Liver (tissue), 9 donors: ENCODE data around the gene NUDT12. TPM values are rescaled to one million over a fixed set of nuclear protein-coding genes. Genes with fewer than 3 reads are reported as not detected.

Experiments used
- DNase-seq: peaks from one replicate; pipeline ENCODE4 v3.0.0-alpha.2; 2017; ENCODE audit warnings: low spot score
- H3K27ac ChIP-seq, 2 donors: one replicate each; pipeline ENCODE4 v1.7.0; 2013; ENCODE audit warnings: inconsistent platforms in 2 of 2, low read length in 2 of 2, control low read depth in 1 of 2, low read depth in 1 of 2, mild to moderate bottlenecking in 1 of 2
- H3K27me3 ChIP-seq, 4 donors: one replicate each; pipeline versions ENCODE4 v1.6.1 to v1.7.0; 2013; ENCODE audit warnings: low read length in 3 of 4, inconsistent platforms in 1 of 4, mild to moderate bottlenecking in 1 of 4, moderate library complexity in 1 of 4; ENCODE audit not compliant: control insufficient read depth in 4 of 4, insufficient read depth in 4 of 4
- H3K36me3 ChIP-seq, 4 donors: one replicate each; pipeline versions ENCODE4 v1.6.1 to v1.7.0; 2013; ENCODE audit warnings: low read length in 3 of 4, mild to moderate bottlenecking in 3 of 4, low read depth in 1 of 4, moderate library complexity in 1 of 4; ENCODE audit not compliant: control insufficient read depth in 4 of 4, insufficient read depth in 3 of 4
- H3K4me1 ChIP-seq, 4 donors: one replicate each; pipeline versions ENCODE4 v1.6.1 to v1.7.0; 2013; ENCODE audit warnings: low read length in 3 of 4, mild to moderate bottlenecking in 3 of 4, moderate library complexity in 1 of 4; ENCODE audit not compliant: control insufficient read depth in 4 of 4, insufficient read depth in 4 of 4
- H3K4me3 ChIP-seq, 3 donors: one replicate each; pipeline versions ENCODE4 v1.6.1 to v1.7.0; 2013; ENCODE audit warnings: low read length in 3 of 3, control low read depth in 1 of 3, low read depth in 1 of 3, mild to moderate bottlenecking in 1 of 3
- H3K9ac ChIP-seq, 2 donors: one replicate each; pipeline ENCODE4 v1.7.0; 2013; ENCODE audit warnings: low read length in 2 of 2, mild to moderate bottlenecking in 2 of 2, moderate library complexity in 2 of 2, control low read depth in 1 of 2, low read depth in 1 of 2
- H3K9me3 ChIP-seq, 4 donors: one replicate each; pipeline versions ENCODE4 v1.6.1 to v1.7.0; 2013; ENCODE audit warnings: low read length in 3 of 4; ENCODE audit not compliant: control insufficient read depth in 4 of 4
- EGR1 ChIP-seq, 2 donors: IDR thresholded peaks; 2 replicates each; pipeline ENCODE4 v1.6.1; 2016 to 2018; ENCODE audit warnings: antibody characterized with exemption in 2 of 2, low read depth in 2 of 2
- FOXA1 ChIP-seq: IDR thresholded peaks from 2 replicates; pipeline ENCODE4 v1.6.1; 2016; ENCODE audit warnings: antibody characterized with exemption
- FOXA2 ChIP-seq: IDR thresholded peaks from 2 replicates; pipeline ENCODE4 v1.6.1; 2016; ENCODE audit warnings: antibody characterized with exemption
- GABPA ChIP-seq, 2 donors: IDR thresholded peaks in 1 of 2; conservative IDR thresholded peaks in 1 of 2; 2 replicates each; pipeline ENCODE4 v1.6.1; 2016; ENCODE audit warnings: antibody characterized with exemption in 2 of 2, mild to moderate bottlenecking in 1 of 2, moderate library complexity in 1 of 2
- HNF4A ChIP-seq, 2 donors: conservative IDR thresholded peaks; 2 replicates each; pipeline ENCODE4 v1.6.1; 2016; ENCODE audit warnings: antibody characterized with exemption in 2 of 2, mild to moderate bottlenecking in 2 of 2
- HNF4G ChIP-seq: IDR thresholded peaks from 2 replicates; pipeline ENCODE4 v1.6.1; 2016; ENCODE audit warnings: antibody characterized with exemption
- JUND ChIP-seq, 2 donors: IDR thresholded peaks; 2 replicates each; pipeline ENCODE4 v1.6.1; 2016; ENCODE audit warnings: antibody characterized with exemption in 2 of 2
- RAD21 ChIP-seq, 2 donors: IDR thresholded peaks; 2 replicates each; pipeline ENCODE4 v1.6.1; 2016; ENCODE audit warnings: antibody characterized with exemption in 2 of 2, mild to moderate bottlenecking in 2 of 2
- RXRA ChIP-seq, 2 donors: IDR thresholded peaks; 2 replicates each; pipeline ENCODE4 v1.6.1; 2017 to 2018; ENCODE audit warnings: antibody characterized with exemption in 2 of 2, mild to moderate bottlenecking in 1 of 2
- SP1 ChIP-seq: IDR thresholded peaks from 2 replicates; pipeline ENCODE4 v1.6.1; 2018; ENCODE audit warnings: antibody characterized with exemption, mild to moderate bottlenecking
- TAF1 ChIP-seq: conservative IDR thresholded peaks from 2 replicates; pipeline ENCODE4 v1.6.1; 2016; ENCODE audit warnings: antibody characterized with exemption, mild to moderate bottlenecking
- YY1 ChIP-seq: IDR thresholded peaks from 2 replicates; pipeline ENCODE4 v1.6.1; 2016; ENCODE audit warnings: antibody characterized with exemption, mild to moderate bottlenecking
- WGBS: extraction: QIAGEN DNeasy Blood & Tissue Kit; methylation state at CpG from one replicate; pipeline ENCODE4 v1.1.7; 2013; 5-methylcytosine and 5-hydroxymethylcytosine counted together
- polyA plus RNA-seq, 2 donors: library from polyadenylated mRNA; stranded (reverse) in 1 of 2; unstranded in 1 of 2; fragments of 200-250 nt in 1 of 2; fragments of >200 nt in 1 of 2; fragmentation: Nextera tagmentation in 1 of 2; extraction: Ambion mirVana in 1 of 2; gene quantifications; one replicate each; pipeline versions ENCODE4 v1.2.1 to v1.2.3, GENCODE V29; 2013 to 2015
- total RNA-seq, 2 donors: library from RNA; depleted of rRNA; stranded (reverse); fragments of >200 nt; gene quantifications; one replicate each; pipeline ENCODE4 v1.2.3, GENCODE V29; 2014
- TF ChIP-seq, protein P1 (sequence below): IDR thresholded peaks from 2 replicates; pipeline ENCODE4 v1.6.1; 2016; ENCODE audit warnings: antibody characterized with exemption, mild to moderate bottlenecking
- TF ChIP-seq, protein P2 (sequence below): IDR thresholded peaks from 2 replicates; pipeline ENCODE4 v1.6.1; 2016; ENCODE audit warnings: antibody characterized with exemption
- TF ChIP-seq, protein P3 (sequence below): fragments of 150-350 bp; IDR thresholded peaks from 2 replicates; pipeline ENCODE4 v1.5.1; 2017; ENCODE audit warnings: improper control_type of control experiment, low read depth, low read length; ENCODE audit not compliant: missing input control
- donor health status: healthy.
- donor health status: healthy.
- donor health status: healthy.
- donor health status: healthy.
- donor health status: healthy.

Gene NUDT12
- total and polyA plus RNA-seq, 4 donors: 8.6 to 19.0 (median 13.3) TPM

DNA sequence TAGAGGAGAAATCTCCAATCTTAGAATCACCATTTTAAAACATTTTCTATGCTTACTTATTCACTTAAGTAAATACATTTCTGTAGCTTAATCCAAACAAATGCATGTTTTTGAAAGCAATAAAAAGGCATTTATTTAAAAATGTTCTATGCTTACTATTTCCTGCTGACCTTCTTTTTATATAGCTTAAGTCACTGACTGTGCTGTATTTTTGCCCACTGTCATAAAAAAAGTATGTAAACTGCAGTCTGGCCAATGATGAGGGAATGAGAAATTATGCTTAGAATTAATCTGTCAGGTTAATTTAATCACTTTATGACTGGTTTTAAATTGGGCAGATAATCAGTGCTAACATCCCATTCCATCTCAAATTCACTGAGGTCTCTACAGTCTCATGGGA lies 20.1 kb downstream of the NUDT12 start:
- Histone ChIP-seq H3K9ac (no peak overlapping the region), H3K27ac (no peak overlapping the region), H3K4me3 (no peak overlapping the region), H3K4me1 (no peaks in the 10 kb centered on the region), H3K27me3 (no peaks in the 10 kb centered on the region), H3K36me3 (peaks cover 0 to 2% (median 0%) of the 10 kb centered on the region in 4 donors), H3K9me3 (no peaks in the 10 kb centered on the region)
- no peak for DNase-seq
- no peak for TF ChIP-seq SP1
- TF ChIP-seq, protein P1, sequence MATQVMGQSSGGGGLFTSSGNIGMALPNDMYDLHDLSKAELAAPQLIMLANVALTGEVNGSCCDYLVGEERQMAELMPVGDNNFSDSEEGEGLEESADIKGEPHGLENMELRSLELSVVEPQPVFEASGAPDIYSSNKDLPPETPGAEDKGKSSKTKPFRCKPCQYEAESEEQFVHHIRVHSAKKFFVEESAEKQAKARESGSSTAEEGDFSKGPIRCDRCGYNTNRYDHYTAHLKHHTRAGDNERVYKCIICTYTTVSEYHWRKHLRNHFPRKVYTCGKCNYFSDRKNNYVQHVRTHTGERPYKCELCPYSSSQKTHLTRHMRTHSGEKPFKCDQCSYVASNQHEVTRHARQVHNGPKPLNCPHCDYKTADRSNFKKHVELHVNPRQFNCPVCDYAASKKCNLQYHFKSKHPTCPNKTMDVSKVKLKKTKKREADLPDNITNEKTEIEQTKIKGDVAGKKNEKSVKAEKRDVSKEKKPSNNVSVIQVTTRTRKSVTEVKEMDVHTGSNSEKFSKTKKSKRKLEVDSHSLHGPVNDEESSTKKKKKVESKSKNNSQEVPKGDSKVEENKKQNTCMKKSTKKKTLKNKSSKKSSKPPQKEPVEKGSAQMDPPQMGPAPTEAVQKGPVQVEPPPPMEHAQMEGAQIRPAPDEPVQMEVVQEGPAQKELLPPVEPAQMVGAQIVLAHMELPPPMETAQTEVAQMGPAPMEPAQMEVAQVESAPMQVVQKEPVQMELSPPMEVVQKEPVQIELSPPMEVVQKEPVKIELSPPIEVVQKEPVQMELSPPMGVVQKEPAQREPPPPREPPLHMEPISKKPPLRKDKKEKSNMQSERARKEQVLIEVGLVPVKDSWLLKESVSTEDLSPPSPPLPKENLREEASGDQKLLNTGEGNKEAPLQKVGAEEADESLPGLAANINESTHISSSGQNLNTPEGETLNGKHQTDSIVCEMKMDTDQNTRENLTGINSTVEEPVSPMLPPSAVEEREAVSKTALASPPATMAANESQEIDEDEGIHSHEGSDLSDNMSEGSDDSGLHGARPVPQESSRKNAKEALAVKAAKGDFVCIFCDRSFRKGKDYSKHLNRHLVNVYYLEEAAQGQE: no peak
- TF ChIP-seq FOXA1: no peak

DNA sequence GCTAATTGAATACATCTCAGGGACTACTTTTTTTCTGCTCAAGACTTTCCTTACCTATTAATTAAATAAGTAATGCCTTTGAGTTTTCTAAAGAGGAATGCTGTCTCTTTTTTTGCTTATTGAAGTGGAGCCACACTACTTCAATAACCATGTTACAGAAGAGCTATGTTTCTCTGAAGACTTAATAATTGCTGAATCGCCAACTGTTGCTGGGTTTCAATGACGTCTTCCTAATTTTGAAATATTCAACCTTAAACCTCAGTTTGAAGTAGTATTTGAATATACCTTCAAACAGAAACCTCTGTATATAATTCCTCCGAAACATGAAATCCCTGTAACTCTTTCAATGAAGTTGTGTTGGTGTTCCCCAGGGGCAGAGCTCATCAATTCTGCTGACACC lies 21.0 kb downstream of the NUDT12 start:
- H3K4me1 ChIP-seq: no peaks in the 10 kb centered on the region
- H3K4me3 ChIP-seq: no peak overlapping the region
- H3K27ac ChIP-seq: no peak overlapping the region
- 92% methylated on average over 3 of the region's 3 CpGs for WGBS
- peaks cover 0 to 2% (median 0%) of the 10 kb centered on the region in 4 donors for H3K36me3 ChIP-seq
- no peak overlapping the region for H3K9ac ChIP-seq
- TF ChIP-seq SP1 (no peak), TAF1 (no peak), JUND (IDR thresholded peaks at IDR 0.05) (no peak), YY1 (no peak), FOXA1 (no peak), RAD21 (IDR thresholded peaks at IDR 0.05) (no peak), FOXA2 (no peak), GABPA (IDR thresholded peaks at IDR 0.05 in 1 of 2, conservative IDR thresholded peaks at IDR 0.05 in 1 of 2) (no peak), EGR1 (IDR thresholded peaks at IDR 0.05; ENCODE audit: low read depth in 2 of 2) (no peak), RXRA (IDR thresholded peaks at IDR 0.05) (no peak)
- TF ChIP-seq, protein P1: no peak
- no peaks in the 10 kb centered on the region for H3K27me3 ChIP-seq
- no peaks in the 10 kb centered on the region for H3K9me3 ChIP-seq
- no peak for DNase-seq

DNA sequence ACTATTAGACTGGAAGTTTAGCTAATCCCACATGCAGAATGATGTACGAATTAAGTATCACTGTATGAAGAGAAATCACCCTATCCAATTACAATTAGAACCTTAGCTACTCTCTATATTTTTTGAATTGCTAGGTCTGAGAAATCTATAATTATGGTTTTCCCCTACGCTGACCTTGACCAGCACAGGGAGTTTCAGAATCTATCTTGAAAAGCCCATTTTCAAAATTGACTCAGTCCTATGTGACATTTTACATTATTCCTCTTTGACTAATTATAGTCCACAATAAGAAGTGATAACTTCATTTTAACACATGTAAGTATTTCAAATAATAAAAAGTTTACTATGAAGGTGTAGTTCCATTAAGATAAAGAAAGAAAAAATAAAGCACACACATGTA lies 21.5 kb downstream of the NUDT12 start:
- H3K27me3 ChIP-seq: no peaks in the 10 kb centered on the region
- H3K9ac ChIP-seq: no peak overlapping the region
- DNase-seq: no peak
- WGBS: 89% methylated on average over 2 of the region's 2 CpGs
- H3K36me3 ChIP-seq: peaks cover 0 to 2% (median 0%) of the 10 kb centered on the region in 4 donors
- H3K9me3 ChIP-seq: no peaks in the 10 kb centered on the region
- TF ChIP-seq RAD21 (IDR thresholded peaks at IDR 0.05) (no peak), JUND (IDR thresholded peaks at IDR 0.05) (no peak), HNF4A (conservative IDR thresholded peaks at IDR 0.05) (no peak), HNF4G (no peak), TAF1 (no peak)
- TF ChIP-seq, protein P2, sequence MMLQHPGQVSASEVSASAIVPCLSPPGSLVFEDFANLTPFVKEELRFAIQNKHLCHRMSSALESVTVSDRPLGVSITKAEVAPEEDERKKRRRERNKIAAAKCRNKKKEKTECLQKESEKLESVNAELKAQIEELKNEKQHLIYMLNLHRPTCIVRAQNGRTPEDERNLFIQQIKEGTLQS: no peak
- TF ChIP-seq, protein P3, sequence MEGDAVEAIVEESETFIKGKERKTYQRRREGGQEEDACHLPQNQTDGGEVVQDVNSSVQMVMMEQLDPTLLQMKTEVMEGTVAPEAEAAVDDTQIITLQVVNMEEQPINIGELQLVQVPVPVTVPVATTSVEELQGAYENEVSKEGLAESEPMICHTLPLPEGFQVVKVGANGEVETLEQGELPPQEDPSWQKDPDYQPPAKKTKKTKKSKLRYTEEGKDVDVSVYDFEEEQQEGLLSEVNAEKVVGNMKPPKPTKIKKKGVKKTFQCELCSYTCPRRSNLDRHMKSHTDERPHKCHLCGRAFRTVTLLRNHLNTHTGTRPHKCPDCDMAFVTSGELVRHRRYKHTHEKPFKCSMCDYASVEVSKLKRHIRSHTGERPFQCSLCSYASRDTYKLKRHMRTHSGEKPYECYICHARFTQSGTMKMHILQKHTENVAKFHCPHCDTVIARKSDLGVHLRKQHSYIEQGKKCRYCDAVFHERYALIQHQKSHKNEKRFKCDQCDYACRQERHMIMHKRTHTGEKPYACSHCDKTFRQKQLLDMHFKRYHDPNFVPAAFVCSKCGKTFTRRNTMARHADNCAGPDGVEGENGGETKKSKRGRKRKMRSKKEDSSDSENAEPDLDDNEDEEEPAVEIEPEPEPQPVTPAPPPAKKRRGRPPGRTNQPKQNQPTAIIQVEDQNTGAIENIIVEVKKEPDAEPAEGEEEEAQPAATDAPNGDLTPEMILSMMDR: no peak
- TF ChIP-seq, protein P1: no peak
- H3K27ac ChIP-seq: no peak overlapping the region
- no peak overlapping the region for H3K4me3 ChIP-seq
- no peaks in the 10 kb centered on the region for H3K4me1 ChIP-seq
